ENCODE data around the gene CSNK1G1.
"Not testable (repeated sequence)": the region's sequence is repeated elsewhere in the genome, so short reads cannot be mapped to it uniquely, and the experiment has no call there.

The CSNK1G1 gene

GRCh38 chr15:64340355-64340754 is 15.6 kb downstream of the CSNK1G1 start:
- Histone ChIP-seq H3K9ac (no peak overlapping the region), H3K4me2 (no peak overlapping the region), H3K27ac (no peak overlapping the region), H3K4me3 (IDR thresholded peaks at IDR 0.05; ENCODE audit: insufficient read depth, low read depth, low read length) (no peak overlapping the region), H3K79me2 (ENCODE audit: insufficient read depth, low read depth) (no peaks in the 10 kb centered on the region; the same call in 1 of the 2 replicates), H3K36me3 (ENCODE audit: insufficient read depth) (no peaks in the 10 kb centered on the region), H2AFZ (ENCODE audit: low read depth) (no peak overlapping the region), H4K20me1 (ENCODE audit: insufficient read depth) (no peaks in the 10 kb centered on the region), H3K27me3 (ENCODE audit: insufficient read depth, low read depth) (no peaks in the 10 kb centered on the region), H3K4me1 (ENCODE audit: low read depth, poor library complexity, severe bottlenecking) (no peaks in the 10 kb centered on the region)
- TF ChIP-seq, protein P1, sequence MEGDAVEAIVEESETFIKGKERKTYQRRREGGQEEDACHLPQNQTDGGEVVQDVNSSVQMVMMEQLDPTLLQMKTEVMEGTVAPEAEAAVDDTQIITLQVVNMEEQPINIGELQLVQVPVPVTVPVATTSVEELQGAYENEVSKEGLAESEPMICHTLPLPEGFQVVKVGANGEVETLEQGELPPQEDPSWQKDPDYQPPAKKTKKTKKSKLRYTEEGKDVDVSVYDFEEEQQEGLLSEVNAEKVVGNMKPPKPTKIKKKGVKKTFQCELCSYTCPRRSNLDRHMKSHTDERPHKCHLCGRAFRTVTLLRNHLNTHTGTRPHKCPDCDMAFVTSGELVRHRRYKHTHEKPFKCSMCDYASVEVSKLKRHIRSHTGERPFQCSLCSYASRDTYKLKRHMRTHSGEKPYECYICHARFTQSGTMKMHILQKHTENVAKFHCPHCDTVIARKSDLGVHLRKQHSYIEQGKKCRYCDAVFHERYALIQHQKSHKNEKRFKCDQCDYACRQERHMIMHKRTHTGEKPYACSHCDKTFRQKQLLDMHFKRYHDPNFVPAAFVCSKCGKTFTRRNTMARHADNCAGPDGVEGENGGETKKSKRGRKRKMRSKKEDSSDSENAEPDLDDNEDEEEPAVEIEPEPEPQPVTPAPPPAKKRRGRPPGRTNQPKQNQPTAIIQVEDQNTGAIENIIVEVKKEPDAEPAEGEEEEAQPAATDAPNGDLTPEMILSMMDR (conservative IDR thresholded peaks at IDR 0.05; ENCODE audit: low read depth, low read length): no peak

- no peaks in the 10 kb centered on the region for H3K4me1 ChIP-seq (ENCODE audit: low read depth, poor library complexity, severe bottlenecking)
- TF ChIP-seq, protein P1 (conservative IDR thresholded peaks at IDR 0.05; ENCODE audit: low read depth, low read length): no peak
- no peaks in the 10 kb centered on the region for H4K20me1 ChIP-seq (ENCODE audit: insufficient read depth)
- no peak overlapping the region for H2AFZ ChIP-seq (ENCODE audit: low read depth)
- H3K4me2 ChIP-seq: no peak overlapping the region
- no peak overlapping the region for H3K4me3 ChIP-seq (IDR thresholded peaks at IDR 0.05; ENCODE audit: insufficient read depth, low read depth, low read length)
- H3K36me3 ChIP-seq (ENCODE audit: insufficient read depth): no peaks in the 10 kb centered on the region
- H3K27me3 ChIP-seq (ENCODE audit: insufficient read depth, low read depth): no peaks in the 10 kb centered on the region
- H3K79me2 ChIP-seq (ENCODE audit: insufficient read depth, low read depth): no peaks in the 10 kb centered on the region
- H3K27ac ChIP-seq: no peak overlapping the region
- H3K9ac ChIP-seq: no peak overlapping the region
These were observed 18.2 kb downstream of the CSNK1G1 start for GRCh38 chr15:64337761-64338160.

DNA sequence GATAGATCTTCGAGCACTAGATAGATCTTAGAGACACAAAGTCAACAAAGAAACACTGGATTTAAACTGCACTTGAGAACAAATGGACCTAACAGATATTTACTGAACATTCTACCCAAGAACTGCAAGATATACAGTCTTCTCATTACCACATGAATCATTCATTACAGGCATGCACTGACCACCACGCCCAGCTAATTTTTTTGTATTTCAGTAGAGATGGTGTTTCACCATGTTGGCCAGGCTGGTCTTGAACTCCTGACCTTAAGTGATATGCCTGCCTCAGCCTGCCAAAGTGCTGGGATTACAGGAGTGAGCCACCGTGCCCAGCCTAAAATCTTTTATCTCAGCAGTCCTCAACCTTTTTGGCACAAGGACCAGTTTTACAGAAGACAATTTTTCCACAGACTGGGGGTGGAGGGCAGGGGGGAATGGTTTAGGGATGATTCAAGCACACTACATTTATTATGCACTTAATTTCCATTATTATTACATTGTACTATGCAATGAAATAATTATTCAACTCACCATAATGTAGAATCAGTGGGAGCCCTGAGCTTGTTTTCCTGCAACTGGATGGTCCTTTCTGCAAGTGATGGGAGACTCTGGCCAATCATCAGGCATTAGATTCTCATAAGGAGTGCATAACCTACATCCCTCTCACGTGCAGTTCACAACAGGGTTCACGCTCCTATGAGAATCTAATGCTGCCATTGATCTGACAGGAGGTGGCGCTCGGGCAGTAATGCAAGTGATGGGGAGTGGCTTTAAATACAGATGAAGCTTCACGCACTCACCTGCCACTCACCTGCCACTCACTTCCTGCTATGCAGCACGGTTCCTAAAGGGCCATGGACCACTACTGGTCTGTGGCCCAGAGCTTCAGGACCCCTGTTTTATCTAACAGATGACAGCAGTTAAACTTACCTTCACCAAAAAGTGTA is 21.7 kb downstream of the CSNK1G1 start:
- Histone ChIP-seq H3K4me2 (no peak overlapping the region), H4K20me1 (ENCODE audit: insufficient read depth) (no peaks in the 10 kb centered on the region), H3K4me3 (IDR thresholded peaks at IDR 0.05; ENCODE audit: insufficient read depth, low read depth, low read length) (no peak overlapping the region), H2AFZ (ENCODE audit: low read depth) (no peak overlapping the region), H3K79me2 (ENCODE audit: insufficient read depth, low read depth) (no peaks in the 10 kb centered on the region), H3K27me3 (ENCODE audit: insufficient read depth, low read depth) (no peaks in the 10 kb centered on the region), H3K36me3 (ENCODE audit: insufficient read depth) (no peaks in the 10 kb centered on the region), H3K9ac (no peak overlapping the region), H3K27ac (no peak overlapping the region), H3K4me1 (ENCODE audit: low read depth, poor library complexity, severe bottlenecking) (no peaks in the 10 kb centered on the region)
- TF ChIP-seq, protein P1 (conservative IDR thresholded peaks at IDR 0.05; ENCODE audit: low read depth, low read length): no peak

DNA sequence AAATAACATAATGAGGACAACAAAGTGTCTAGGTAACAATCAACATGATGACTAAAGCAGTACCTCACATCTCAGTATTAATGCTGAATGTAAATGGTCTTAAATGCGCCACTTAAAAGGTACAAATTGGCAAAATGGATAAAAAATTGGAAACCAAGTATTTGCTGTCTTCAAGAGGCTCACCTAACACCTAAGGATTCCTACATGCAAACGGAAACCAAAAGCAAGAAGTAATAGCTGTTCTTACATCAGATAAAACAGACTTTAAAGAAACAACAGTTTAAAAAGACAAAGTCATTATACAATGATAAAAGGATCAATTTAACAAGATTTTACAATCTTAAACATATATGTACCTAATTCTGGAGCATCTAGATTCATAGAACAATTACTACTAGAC is 22.5 kb downstream of the CSNK1G1 start:
- TF ChIP-seq, protein P1 (conservative IDR thresholded peaks at IDR 0.05; ENCODE audit: low read depth, low read length): no peak
- H3K9ac ChIP-seq: no peak overlapping the region
- no peak overlapping the region for H3K4me2 ChIP-seq
- H3K4me3 ChIP-seq (IDR thresholded peaks at IDR 0.05; ENCODE audit: insufficient read depth, low read depth, low read length): no peak overlapping the region
- no peak overlapping the region for H2AFZ ChIP-seq (ENCODE audit: low read depth)
- H3K79me2 ChIP-seq (ENCODE audit: insufficient read depth, low read depth): no peaks in the 10 kb centered on the region
- no peaks in the 10 kb centered on the region for H3K4me1 ChIP-seq (ENCODE audit: low read depth, poor library complexity, severe bottlenecking)
- no peaks in the 10 kb centered on the region for H3K36me3 ChIP-seq (ENCODE audit: insufficient read depth)
- no peaks in the 10 kb centered on the region for H4K20me1 ChIP-seq (ENCODE audit: insufficient read depth)
- no peak overlapping the region for H3K27ac ChIP-seq
- no peaks in the 10 kb centered on the region for H3K27me3 ChIP-seq (ENCODE audit: insufficient read depth, low read depth)

DNA sequence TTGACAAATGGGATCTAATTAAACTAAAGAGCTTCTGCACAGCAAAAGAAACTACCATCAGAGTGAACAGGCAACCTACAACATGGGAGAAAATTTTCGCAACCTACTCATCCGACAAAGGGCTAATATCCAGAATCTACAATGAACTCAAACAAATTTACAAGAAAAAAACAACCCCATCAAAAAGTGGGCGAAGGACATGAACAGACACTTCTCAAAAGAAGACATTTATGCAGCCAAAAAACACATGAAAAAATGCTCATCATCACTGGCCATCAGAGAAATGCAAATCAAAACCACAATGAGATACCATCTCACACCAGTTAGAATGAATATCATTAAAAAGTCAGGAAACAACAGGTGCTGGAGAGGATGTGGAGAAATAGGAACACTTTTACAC is 24.3 kb downstream of the CSNK1G1 start:
- not testable (repeated sequence) for H4K20me1 ChIP-seq (ENCODE audit: insufficient read depth); H3K36me3 ChIP-seq (ENCODE audit: insufficient read depth); H3K9ac ChIP-seq; H3K79me2 ChIP-seq (ENCODE audit: insufficient read depth, low read depth); H3K4me3 ChIP-seq (IDR thresholded peaks at IDR 0.05; ENCODE audit: insufficient read depth, low read depth, low read length); H3K4me1 ChIP-seq (ENCODE audit: low read depth, poor library complexity, severe bottlenecking); H2AFZ ChIP-seq (ENCODE audit: low read depth); H3K4me2 ChIP-seq; H3K27me3 ChIP-seq (ENCODE audit: insufficient read depth, low read depth); H3K27ac ChIP-seq

DNA sequence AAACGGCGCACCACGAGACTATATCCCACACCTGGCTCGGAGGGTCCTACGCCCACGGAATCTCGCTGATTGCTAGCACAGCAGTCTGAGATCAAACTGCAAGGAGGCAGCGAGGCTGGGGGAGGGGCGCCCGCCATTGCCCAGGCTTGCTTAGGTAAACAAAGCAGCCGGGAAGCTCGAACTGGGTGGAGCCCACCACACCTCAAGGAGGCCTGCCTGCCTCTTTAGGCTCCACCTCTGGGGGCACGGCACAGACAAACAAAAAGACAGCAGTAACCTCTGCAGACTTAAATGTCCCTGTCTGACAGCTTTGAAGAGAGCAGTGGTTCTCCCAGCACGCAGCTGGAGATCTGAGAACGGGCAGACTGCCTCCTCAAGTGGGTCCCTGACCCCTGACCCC is 29.0 kb downstream of the CSNK1G1 start:
- not testable (repeated sequence) for H3K36me3 ChIP-seq (ENCODE audit: insufficient read depth); H3K4me2 ChIP-seq; H3K79me2 ChIP-seq (ENCODE audit: insufficient read depth, low read depth); H3K9ac ChIP-seq; H4K20me1 ChIP-seq (ENCODE audit: insufficient read depth); H3K27me3 ChIP-seq (ENCODE audit: insufficient read depth, low read depth); H2AFZ ChIP-seq (ENCODE audit: low read depth); H3K4me1 ChIP-seq (ENCODE audit: low read depth, poor library complexity, severe bottlenecking); H3K4me3 ChIP-seq (IDR thresholded peaks at IDR 0.05; ENCODE audit: insufficient read depth, low read depth, low read length); H3K27ac ChIP-seq

- H3K4me3 ChIP-seq (IDR thresholded peaks at IDR 0.05; ENCODE audit: insufficient read depth, low read depth, low read length); H3K9ac ChIP-seq: not testable (repeated sequence)
These were observed 29.5 kb downstream of the CSNK1G1 start for GRCh38 chr15:64326458-64326857.

More at GRCh38 chr15:64326458-64326857, 29.5 kb downstream of the CSNK1G1 start:
- H2AFZ ChIP-seq (ENCODE audit: low read depth); H3K79me2 ChIP-seq (ENCODE audit: insufficient read depth, low read depth); H3K27ac ChIP-seq; H3K4me2 ChIP-seq; H3K4me1 ChIP-seq (ENCODE audit: low read depth, poor library complexity, severe bottlenecking); H4K20me1 ChIP-seq (ENCODE audit: insufficient read depth); H3K36me3 ChIP-seq (ENCODE audit: insufficient read depth); H3K27me3 ChIP-seq (ENCODE audit: insufficient read depth, low read depth): not testable (repeated sequence)

Measured in KMS-11 (cell line).